ENCODE measurements around the gene SLC43A3.
"Not testable (repeated sequence)": the region's sequence is repeated elsewhere in the genome, so short reads cannot be mapped to it uniquely, and the experiment has no call there.

The SLC43A3 gene

GRCh38 chr11:57453543-57454177 is 26.7 kb upstream of the SLC43A3 start:
- no peak for TF ChIP-seq CTCF (IDR thresholded peaks at IDR 0.05; ENCODE audit: insufficient read depth, low read depth, low read length, missing control alignments)
- DNase-seq (ENCODE audit: low read depth), result no peak
- no peak overlapping the region for H3K4me3 ChIP-seq (ENCODE audit: low read length)

DNA sequence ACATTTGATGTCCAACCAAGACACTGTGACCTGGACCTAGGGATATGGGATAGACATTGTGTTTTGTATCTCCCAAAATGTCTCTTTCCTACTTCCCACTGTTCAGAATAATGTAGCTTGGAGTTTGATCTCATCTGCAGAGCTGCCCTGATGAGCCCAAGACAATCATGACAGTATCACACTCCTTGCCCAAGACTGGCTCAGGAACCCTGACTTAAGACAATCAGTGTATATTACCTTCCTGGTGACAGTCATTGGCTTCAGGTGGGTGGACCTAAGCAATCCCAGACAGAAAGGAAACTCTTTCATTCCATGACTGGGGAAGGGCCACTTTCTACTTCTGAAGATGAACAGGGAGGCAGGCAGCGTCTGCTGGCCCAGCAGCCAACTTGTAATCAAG is 19.1 kb upstream of the SLC43A3 start:
- no peak for DNase-seq (ENCODE audit: low read depth)
- TF ChIP-seq CTCF (IDR thresholded peaks at IDR 0.05; ENCODE audit: insufficient read depth, low read depth, low read length, missing control alignments), result no peak
- no peak overlapping the region for H3K4me3 ChIP-seq (ENCODE audit: low read length)

DNA sequence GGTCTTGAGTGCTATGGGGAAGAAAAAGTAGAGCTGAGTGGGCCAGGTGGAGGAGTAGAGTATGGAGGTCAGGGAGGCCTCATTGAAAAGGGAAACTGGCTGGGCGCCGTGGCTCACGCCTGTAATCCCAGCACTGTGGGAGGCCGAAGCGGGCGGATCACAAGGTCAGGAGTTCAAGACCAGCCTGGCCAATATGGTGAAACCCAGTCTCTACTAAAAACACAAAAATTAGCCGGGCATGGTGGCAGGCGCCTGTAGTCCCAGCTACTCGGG is 18.1 kb upstream of the SLC43A3 start:
- DNase-seq (ENCODE audit: low read depth), result not testable (repeated sequence)

DNA sequence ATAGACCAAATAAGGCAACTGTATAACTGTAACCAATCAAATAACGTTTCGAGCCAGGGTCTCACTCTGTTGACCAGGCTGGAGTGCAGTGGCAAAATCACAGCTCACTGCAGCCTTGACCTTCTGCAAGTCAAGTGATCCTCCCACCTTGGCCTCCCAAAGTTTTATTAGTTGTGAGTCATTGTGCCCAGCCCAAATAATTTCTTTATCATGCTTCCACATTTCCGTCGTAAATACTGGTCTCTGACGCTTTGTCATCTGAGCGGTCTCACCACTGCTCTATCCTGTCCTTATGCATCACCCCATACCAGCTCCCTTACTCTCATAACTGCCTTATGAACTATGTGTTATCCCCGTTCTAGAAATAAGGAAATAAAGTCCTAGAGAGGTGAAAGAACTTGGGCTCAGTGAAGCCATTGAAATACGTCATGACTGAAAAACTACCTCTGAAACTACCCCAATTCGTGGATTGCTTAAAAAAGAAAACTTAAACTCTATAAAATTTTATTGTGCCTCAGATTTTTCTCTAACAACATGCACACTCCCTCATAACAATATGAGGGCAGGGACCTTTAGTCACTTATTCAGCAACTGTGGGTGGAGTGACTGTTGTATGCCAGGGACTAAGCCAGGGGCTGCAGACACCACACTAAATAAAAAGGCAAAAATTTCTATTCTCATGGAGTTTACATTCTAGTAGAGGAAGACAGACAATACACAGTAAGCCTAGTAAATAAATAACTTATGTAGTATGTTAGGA is 17.6 kb upstream of the SLC43A3 start:
- DNase-seq (ENCODE audit: low read depth), result no peak
- no peak for TF ChIP-seq CTCF (IDR thresholded peaks at IDR 0.05; ENCODE audit: insufficient read depth, low read depth, low read length, missing control alignments)
- H3K4me3 ChIP-seq (ENCODE audit: low read length), result no peak overlapping the region

More for the DNA sequence above, 18.1 kb upstream of the SLC43A3 start:
- not testable (repeated sequence) for H3K4me3 ChIP-seq (ENCODE audit: low read length)

DNA sequence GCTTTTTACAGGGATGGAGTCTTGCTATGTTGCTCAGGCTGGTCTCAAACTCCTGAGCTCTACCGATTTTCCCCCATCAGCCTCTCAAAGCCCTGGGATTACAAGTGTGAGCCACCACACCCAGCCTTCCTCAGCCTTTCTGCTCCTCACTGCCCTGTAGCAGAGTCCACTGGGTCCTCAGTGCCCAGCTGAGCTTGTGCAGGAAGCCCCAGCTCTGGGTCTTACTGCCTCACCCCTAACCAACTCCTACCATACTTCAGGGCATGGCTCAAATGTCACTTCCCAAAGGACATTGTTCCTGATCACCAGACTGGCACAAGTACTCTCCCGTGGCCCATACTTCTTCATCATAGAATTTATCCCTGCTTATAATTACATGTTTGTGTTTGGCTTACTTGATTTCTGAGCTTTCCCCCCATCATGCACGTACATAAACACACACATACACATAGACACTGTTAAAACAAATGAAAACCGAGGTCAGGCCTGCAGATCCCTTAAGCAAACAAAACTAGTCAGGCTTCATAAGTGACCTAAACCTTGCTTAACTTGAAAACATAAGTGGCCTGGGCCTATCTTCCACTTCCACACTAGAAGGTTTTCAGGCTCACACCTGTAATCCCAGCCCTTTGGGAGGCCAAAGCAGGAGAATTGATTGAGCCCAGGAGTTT is 14.0 kb upstream of the SLC43A3 start:
- DNase-seq (ENCODE audit: low read depth), result no peak
- TF ChIP-seq CTCF (IDR thresholded peaks at IDR 0.05; ENCODE audit: insufficient read depth, low read depth, low read length, missing control alignments), result no peak
- no peak overlapping the region for H3K4me3 ChIP-seq (ENCODE audit: low read length)

GRCh38 chr11:57439786-57440185 is 12.9 kb upstream of the SLC43A3 start:
- H3K4me3 ChIP-seq (ENCODE audit: low read length), result no peak overlapping the region
- DNase-seq (ENCODE audit: low read depth), result no peak
- no peak for TF ChIP-seq CTCF (IDR thresholded peaks at IDR 0.05; ENCODE audit: insufficient read depth, low read depth, low read length, missing control alignments)

GRCh38 chr11:57438345-57439285 is 11.7 kb upstream of the SLC43A3 start:
- H3K4me3 ChIP-seq (ENCODE audit: low read length), result no peak overlapping the region
- no peak for DNase-seq (ENCODE audit: low read depth)
- TF ChIP-seq CTCF (IDR thresholded peaks at IDR 0.05; ENCODE audit: insufficient read depth, low read depth, low read length, missing control alignments), result no peak

Data from epithelial cell of esophagus (primary cell).